NCI-H1436 (cell line): Measurements from ENCODE around the gene ZCCHC17.

ENCODE experiments used
- DNase-seq: peaks from one replicate; lab custom pipeline; 2025; lab: John Stamatoyannopoulos, UW

The ZCCHC17 gene

GRCh38 chr1:31396633-31397351 is 100.0 kb downstream of the ZCCHC17 start:
- DNase-seq, result no peak

- no peak for DNase-seq
Observed at GRCh38 chr1:31397360-31398095, 100.7 kb downstream of the ZCCHC17 start.

DNA sequence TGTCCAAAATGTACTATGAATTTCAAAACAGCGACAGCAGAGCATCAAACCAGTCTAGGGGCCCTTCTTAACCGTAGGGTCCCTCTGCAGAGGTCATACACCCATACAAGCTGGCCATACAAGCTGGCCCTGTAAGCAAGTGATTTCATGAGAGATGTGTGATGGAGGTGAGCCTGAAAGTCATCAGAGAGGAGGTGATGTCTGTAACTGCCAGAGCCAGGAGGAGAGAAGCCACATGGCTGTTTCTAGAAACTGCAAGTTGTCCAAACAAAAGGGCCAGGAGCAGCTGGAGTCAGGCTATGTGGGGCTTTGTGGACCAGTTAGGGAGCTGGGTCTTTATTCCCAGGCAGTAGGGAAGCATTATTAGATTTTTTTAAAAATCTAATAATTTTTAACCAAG is 101.4 kb downstream of the ZCCHC17 start:
- DNase-seq, result no peak

GRCh38 chr1:31399976-31400375 is 103.1 kb downstream of the ZCCHC17 start:
- DNase-seq, result no peak

GRCh38 chr1:31400393-31400792 is 103.6 kb downstream of the ZCCHC17 start:
- no peak for DNase-seq

DNA sequence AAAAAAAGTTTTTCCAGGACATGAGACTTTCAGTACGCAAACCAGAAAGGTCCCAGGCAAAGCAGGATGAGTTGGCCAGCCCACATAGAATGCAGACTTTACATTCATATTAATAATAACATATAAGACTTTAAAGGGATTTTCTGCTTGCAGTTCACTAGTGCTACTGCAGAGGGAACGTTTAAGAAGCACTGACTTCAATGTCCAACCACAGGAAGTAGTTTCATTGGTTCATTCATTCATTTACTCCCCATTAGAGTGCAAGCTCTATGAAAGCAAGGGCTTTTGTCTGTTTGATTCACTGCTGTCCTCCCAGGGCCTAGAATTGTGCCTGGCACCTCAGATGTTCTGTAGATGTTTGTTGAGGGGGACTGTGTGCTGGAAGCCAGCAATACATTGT is 104.4 kb downstream of the ZCCHC17 start:
- DNase-seq, result no peak

GRCh38 chr1:31405578-31406245 is 108.9 kb downstream of the ZCCHC17 start:
- DNase-seq, result no peak

GRCh38 chr1:31407029-31407626 is 110.3 kb downstream of the ZCCHC17 start:
- DNase-seq, result no peak

DNA sequence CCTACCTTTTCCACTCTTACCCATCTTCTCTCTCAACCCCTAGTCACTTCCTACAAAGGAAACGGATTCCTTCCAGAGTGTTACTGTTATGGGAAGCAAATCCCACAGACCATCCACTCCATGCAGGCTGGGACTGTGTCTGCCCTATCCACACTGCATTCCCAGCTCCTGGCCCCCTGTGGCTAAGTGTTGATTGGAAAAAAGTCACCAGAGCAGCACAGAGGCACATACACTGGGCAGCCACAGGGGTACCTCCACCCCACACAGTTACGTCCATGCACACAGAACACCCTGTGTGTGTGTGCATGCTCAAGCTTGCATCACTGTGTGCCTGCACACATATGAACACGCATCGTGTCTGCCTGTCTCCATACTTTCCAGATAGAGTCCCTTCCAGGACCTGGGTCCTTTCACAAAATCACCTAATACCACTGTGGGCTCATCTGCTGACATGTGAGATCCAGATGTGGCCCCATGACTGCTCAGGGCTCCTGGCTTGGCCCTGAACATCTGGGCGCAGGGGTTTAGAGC is 112.0 kb downstream of the ZCCHC17 start:
- DNase-seq, result no peak

GRCh38 chr1:31409946-31410858 is 113.4 kb downstream of the ZCCHC17 start:
- no peak for DNase-seq

DNA sequence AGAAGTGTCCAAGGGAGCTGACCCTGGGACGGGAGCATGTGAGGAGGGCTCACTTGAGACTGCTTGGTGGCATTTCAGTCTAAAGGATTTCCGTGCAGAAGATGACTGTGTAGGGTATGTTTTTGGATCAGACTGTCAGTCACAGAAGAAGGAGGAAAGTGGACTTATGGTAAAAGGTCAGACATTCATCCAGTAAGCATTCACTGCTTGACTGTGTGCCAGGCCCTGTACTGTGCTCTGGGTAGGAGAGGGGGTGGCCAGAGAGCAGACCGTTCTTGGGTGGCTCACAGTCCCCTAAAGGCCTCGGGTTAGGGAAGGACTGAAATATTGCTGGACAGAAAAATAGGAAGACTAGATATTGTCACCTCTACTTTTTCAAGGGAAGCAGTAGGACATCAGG is 114.0 kb downstream of the ZCCHC17 start:
- DNase-seq, result no peak

DNA sequence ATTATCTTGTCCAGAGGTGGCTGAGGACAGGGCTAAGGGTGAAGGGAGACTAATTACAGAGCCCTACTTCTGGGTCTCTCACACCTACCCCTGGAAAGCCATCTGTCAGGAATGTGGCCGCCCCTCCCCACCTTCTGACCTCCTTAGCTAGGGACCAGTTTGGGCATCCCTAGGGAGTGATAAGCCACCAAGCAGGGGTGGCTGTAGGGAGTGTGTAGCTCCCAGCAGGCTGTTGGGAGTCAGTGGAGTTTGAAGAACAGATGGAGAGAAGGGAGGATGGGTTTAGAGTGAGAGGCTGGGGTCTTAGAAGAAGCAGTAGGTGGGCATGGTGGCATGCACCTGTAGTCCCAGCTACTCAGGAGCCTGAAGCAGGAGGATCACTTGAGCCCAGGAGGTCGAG is 115.4 kb downstream of the ZCCHC17 start:
- DNase-seq, result no peak

DNA sequence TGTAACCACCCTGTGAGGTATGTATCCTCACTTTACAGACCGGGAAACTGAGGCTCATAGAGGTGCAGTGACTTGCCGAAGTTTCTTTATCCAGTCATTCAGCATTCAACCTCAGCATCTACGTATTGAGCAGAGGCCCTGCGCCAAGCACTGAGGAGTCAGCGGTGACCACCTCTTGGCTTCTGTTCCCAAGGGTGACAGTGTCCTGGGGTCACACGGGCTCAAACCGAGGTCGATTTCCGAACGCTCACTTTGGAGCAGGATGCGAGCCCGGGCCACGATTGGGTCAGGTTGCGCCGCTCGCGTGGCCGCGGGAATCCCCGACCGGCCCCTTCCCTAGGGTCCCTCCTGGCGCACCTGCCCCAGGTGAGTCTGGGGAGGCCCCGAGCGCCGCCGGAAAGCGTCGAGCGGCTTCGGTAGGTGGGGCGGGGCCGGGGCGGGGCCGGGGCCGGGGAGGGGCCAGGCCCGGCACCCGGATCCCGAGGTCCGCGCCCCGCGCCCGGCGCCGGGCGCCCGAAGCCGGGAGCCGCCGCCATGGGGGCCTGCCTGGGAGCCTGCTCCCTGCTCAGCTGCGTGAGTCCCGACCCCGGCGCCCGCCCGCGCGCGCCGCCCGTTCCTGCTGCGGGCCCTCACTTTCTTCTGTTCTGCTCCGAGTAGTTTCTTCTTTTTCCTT is 116.0 kb downstream of the ZCCHC17 start, which contains the start of gene SERINC2:
SERINC2 (plus strand) TSS at position 482 of the 673 bp plus-strand sequence; CDS start at position 535, 53 bp downstream.
- DNase-seq, result peak; percentile 43

DNA sequence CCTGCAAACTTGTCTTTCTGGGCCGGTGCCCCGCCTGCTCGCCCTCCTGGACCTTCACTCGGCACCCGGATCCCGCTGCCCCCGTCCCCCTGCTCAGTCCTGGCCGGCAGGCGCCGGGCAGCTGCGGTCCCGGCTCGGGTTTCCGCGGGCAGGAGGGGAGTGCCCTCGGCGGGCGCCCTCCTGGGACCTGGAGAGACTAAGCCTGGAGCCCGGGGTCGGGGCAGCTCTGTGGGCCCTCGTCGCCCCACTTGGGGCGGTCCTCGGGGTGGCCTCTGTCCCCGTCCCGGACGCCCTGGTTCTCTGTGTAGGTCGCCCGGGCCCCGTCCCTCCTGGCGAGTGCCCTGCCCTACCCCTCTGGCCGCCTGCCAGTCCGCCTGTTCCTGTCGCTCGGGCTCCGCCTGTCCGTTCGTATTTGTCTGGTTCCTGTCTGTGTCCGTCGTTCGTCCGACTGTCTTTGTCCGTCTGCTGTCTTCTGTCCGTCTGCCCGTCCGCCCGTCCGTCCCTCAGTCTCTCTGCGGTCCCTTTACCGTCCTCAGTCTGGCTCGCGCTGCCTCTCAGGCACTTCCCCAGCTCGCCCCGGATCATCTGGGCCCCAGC is 116.7 kb downstream of the ZCCHC17 start:
- no peak for DNase-seq
